GM20431 (cell line): ENCODE data around the gene GNAT3.

Experiments
- in situ Hi-C: fragments of 300-500 bp; cut with MseI, MboI; formaldehyde crosslinking; loops from one replicate; pipeline ENCODE4 v1.15.0; 2020; ENCODE audit warnings: low sequenced_read_pairs; ENCODE audit not compliant: unreplicated experiment

Gene GNAT3

DNA sequence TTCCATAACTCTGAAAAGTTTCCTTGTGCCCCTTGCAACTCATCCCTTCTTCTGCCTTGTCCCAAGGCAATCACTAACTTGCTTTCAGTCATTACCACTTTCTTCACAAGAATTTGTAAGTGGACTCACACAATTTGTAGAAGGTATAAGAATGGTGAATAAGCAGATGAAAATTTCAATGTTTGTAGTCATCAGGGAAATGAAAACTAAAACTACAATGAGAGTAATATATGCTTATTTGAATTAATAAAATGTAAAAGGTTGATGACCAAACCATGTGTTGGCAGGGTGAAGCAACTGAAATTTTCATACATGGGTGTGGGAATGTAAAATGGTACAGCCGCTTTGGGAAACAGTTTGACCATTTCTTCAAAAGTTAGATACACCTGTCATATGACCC, 79.7 kb downstream of the GNAT3 start:
- in situ Hi-C loops = no loop called here

DNA sequence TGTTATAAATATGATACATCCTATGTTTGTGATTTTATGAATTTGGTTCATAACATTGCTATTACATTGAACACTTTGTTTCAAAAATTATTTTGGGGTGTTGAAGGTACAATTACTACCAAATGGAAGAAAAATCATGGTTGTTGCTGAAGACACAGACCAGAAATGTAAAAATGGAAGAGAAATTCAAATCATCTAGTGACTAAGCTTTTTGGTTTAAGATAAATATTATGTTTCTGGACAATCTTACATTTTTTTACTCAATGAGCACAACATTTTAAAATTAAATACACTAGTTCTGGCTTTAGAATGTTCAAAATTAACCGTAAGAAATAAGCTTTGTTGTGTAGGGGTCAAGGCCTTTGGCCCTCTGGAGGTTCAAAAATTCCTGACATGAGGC, 82.7 kb downstream of the GNAT3 start:
- in situ Hi-C loops = no loop called here

DNA sequence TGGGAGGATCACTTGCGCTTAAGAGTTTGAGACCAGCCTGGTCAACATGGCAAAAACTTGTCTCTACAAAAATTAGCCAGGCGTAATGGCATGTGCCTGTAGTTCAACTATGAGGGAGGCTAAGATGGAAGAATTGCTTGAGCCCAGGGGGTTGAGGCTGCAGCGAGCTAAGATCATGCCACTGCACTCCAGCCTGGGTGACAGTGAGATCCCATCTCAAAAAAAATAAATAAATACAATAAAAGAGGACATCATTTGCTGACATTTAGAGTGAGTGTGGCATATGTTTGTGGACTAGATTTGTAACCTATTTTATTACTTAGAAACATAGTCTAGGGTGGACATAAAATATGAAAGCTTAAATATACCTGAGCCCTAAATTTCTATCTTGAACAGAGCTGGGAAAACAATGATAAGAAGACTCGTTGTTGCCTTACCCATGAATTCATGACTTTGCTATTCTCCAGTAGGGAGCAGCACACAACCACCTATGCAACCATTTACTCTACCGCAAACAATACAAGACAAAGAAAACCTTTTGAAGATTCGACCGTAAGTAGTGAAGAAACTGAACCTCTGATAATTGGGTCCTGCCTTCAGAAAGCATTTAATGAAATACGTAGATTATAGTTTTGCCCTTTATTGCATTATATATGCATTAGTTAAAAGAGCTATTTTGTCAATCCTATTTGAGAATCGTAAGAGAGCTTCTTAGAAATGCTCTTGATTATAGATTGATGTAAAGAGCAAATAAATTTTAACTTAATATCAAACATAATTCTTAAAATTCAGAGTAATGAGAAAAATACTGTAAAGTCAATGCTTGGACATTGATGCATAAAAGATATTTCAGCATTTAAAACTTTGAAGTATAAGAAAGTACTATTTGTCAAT, 83.5 kb downstream of the GNAT3 start:
- in situ Hi-C loops = no loop called here

DNA sequence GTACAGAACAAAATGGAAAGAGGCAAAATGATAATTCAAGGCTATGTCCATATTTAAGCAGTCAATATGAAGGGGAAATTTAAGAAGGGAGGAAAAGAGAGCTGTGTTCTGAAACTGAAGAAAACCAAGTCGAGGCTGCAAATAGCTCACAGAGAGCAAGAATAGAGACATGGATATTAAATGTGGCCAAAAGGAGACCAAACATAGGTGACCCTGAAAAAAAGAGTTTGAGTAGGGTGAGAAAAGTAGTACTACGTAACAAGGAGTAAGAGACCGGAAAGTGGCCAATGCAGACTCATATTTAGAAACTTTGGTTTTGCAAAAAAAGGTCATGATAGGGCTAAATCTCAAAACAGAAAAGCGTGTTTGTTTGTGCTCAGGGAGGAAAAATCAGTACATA, 84.6 kb downstream of the GNAT3 start:
- in situ Hi-C loops = no loop called here

DNA sequence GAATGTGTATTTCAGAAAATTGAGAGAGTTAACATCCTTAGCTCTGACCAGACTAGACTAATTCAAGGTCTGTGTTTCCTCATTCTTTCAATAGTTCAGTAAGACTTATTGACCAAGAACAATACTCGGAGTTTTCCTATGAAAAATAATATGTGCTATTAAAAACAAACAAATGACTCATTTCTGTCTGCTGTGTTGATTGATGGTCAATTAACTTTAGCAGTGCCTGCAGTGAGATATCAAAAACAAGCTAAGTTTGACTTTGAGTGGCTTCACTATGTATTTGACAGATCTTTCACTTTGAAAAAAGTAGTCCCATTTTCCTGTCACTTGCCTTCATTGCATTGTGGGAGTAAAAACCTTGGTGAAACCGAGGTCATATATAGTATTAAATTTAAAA, 91.0 kb downstream of the GNAT3 start:
- in situ Hi-C loops = no loop called here

DNA sequence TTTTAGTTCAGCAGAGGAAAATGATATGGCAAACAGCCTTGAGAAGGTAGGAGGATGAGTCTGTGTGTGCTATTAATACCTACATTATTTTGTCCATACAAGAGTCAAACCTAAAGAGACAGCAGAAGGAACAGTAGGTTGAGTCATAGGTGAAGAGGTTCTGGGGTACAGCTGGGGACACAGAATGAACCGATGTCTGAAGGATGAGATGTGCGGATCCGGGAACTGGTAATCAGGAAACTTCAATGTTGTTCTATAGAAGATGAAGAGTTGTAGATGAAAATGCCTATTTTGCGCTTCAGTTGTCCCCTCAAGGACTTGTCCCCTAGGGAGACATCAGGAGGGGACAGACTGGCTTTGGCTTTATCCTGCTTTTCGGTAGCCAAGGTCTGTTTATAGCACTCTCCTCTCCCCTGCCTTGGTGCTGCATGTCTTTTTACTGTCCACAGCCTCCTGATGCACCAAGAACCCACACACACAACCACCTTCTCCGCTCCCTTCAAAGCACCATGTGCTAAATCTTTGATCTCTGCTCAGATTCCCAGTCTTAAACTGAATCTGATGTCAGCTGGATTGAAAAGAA, 94.6 kb downstream of the GNAT3 start:
- in situ Hi-C loops = no loop called here

DNA sequence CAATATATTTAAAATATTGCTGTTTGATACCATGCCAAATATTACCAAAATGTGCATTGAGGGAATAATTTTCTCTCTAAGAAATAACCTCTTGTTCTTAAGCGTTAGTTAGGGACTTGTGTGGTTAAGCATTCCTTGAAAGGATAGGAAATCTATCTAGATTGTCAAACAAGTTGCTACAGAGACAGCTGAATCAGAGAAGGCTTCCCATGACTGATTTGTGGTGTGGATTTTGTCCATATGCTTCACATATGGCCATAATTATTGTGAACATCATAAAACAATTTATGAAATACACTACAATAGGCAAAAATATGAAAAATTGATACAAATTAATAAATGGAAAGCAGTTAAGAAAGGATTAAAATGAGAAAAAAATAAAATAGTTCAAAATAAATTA, 96.3 kb downstream of the GNAT3 start:
- in situ Hi-C loops = no loop called here

GRCh38 chr7:80415114-80415513, 96.8 kb downstream of the GNAT3 start:
- in situ Hi-C loops = no loop called here

DNA sequence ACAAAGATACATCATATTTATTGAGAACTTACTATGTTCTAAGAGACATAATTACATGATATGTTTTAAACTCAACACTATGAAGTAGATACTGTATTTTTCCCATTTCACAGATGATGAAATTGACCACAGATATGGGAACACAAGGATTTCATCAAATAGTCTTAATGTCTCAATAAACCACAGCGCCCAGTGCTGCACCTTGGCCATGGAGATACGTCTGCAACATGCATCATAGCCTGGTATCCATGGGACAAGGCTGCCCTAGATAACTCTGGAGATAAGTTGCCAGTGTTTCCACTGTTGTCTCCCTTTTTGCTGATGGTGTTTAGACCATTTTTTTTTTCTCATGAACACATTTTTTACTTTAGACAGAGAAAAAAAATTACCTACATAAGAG, 97.5 kb downstream of the GNAT3 start:
- in situ Hi-C loops = no loop called here

- in situ Hi-C loops = no loop called here
Measured at GRCh38 chr7:80413383-80413945, 98.4 kb downstream of the GNAT3 start.

DNA sequence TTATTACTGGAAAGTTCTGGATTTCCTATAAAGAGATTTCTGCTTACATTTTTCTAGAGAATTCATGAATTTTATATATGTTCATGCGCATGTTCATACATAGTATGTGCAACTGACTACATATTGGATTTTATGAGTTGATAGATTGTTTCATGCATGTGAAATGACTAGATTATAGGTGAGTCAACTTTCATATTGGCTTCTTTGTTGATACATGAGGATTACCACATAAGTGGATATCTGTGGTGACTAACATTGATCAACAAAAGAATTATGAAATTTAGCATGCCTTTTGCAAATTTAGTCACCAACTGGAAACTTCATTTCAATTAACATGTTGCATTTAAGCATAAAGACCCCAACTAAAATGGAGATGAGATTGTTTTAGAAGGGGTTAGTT, 99.0 kb downstream of the GNAT3 start:
- in situ Hi-C loops = no loop called here

- in situ Hi-C loops = no loop called here
Measured at GRCh38 chr7:80411621-80412020, 100.2 kb downstream of the GNAT3 start.

- in situ Hi-C loops = no loop called here
Measured at GRCh38 chr7:80410081-80410480, 101.8 kb downstream of the GNAT3 start.
